GM18951 (cell line): Measurements from ENCODE around the gene ACE2.

Experiments used
- POLR2A ChIP-seq: IDR thresholded peaks from 4 replicates; pipeline ENCODE4 v1.6.1; 2011; ENCODE audit warnings: mild to moderate bottlenecking; ENCODE audit not compliant: insufficient read length, insufficient read depth; ENCODE audit errors: extremely low read depth
- in situ Hi-C: fragments of 300-500 bp; cut with MboI; formaldehyde crosslinking; loops from one replicate; pipeline ENCODE4 v1.12.0; 2022; ENCODE audit warnings: low sequenced_read_pairs, mixed read lengths, inconsistent platforms; ENCODE audit not compliant: unreplicated experiment

Gene ACE2

DNA sequence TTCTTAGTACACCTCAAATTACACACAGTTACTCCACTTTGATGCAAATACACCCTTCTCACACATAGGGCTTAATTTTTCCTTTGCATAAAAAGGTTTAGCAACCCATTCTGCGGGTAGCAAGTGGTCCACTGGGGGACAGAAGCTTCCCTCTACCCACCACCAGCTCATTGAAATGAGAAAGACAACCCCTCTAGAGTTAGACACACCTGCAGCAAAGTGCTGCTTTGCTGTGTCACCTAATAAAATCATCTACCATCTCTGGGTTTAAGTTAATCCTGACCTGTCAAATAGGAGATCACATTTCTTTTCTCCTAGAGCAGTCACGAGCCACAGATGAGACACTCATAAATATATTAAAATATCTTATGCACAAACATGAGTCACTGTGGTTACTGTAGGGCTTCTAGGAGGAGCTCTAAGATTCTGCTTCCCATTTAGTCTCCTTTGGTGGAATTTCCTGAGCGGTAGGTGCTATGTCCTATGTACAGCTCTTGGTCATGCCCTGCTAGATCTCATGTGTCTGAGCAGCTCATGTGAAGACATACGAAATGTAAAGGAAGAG lies 88.3 kb downstream of the ACE2 start:
- TF ChIP-seq POLR2A, result no peak
- in situ Hi-C loops, result no loop called here

DNA sequence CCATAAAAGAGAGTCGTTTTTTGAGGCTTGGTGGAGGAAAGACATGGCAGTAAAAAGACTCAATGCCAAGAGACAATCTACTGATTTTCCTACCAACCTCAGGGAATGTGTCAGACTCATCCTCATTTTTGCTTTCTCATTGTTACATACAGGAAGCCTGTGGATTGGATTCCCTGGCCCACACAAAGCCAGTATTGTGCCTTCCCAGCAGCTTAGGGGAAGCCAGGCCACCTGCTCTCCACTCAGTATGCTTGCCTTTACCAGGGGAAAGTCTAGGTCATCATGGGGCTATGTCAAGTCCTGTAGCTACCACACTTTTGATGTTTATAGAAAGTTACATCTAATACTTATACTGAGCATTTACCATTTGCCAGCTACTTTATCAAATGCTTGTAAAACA lies 89.2 kb downstream of the ACE2 start:
- in situ Hi-C loops, result no loop called here
- TF ChIP-seq POLR2A, result no peak
